TTC549 (cell line): Measurements from ENCODE around the gene CADM4.
"Not testable (repeated sequence)": the region's sequence is repeated elsewhere in the genome, so short reads cannot be mapped to it uniquely, and the experiment has no call there.

Experiments used
- FAIRE-seq: peaks from 2 replicates; lab custom pipeline; 2012; peaks lifted over from hg19 to GRCh38; lab: Jason Lieb, UNC

Gene CADM4

GRCh38 chr19:43606569-43607229 is 33.0 kb downstream of the CADM4 start:
- FAIRE-seq: no peak

GRCh38 chr19:43605875-43606568 is 33.6 kb downstream of the CADM4 start:
- no peak for FAIRE-seq

- FAIRE-seq: not testable (repeated sequence)
Observed at GRCh38 chr19:43600326-43600725, 39.3 kb downstream of the CADM4 start.

- FAIRE-seq: no peak
Observed at GRCh38 chr19:43599635-43600295, 39.9 kb downstream of the CADM4 start.

GRCh38 chr19:43598445-43599240 is 41.0 kb downstream of the CADM4 start:
- FAIRE-seq: no peak

GRCh38 chr19:43597876-43598275 is 41.8 kb downstream of the CADM4 start:
- no peak for FAIRE-seq

- no peak for FAIRE-seq
Observed at GRCh38 chr19:43596842-43597461, 42.7 kb downstream of the CADM4 start.

GRCh38 chr19:43595999-43596841 is 43.4 kb downstream of the CADM4 start, which contains the start of the genes IRGQ and ZNF576:
Gene IRGQ, minus strand, starts transcription at chr19:43596134. Its CDS starts 796 bp downstream, at chr19:43595338.
Gene ZNF576, plus strand, starts transcription at chr19:43596595. Its CDS starts 514 bp downstream, at chr19:43597109.
- FAIRE-seq: peak; percentile 95

- no peak for FAIRE-seq
Observed at GRCh38 chr19:43595605-43595998, 44.0 kb downstream of the CADM4 start.

- FAIRE-seq: no peak
Observed at GRCh38 chr19:43594710-43595604, 44.7 kb downstream of the CADM4 start.

- no peak for FAIRE-seq
Observed at GRCh38 chr19:43594081-43594697, 45.5 kb downstream of the CADM4 start.

- no peak for FAIRE-seq
Observed at GRCh38 chr19:43592800-43593350, 46.8 kb downstream of the CADM4 start.

GRCh38 chr19:43591904-43592772 is 47.5 kb downstream of the CADM4 start:
- FAIRE-seq: no peak

GRCh38 chr19:43589678-43590077 is 50.0 kb downstream of the CADM4 start:
- no peak for FAIRE-seq

- no peak for FAIRE-seq
Observed at GRCh38 chr19:43589277-43589676, 50.4 kb downstream of the CADM4 start.

GRCh38 chr19:43587029-43587428 is 52.6 kb downstream of the CADM4 start:
- FAIRE-seq: not testable (repeated sequence)

- no peak for FAIRE-seq
Observed at GRCh38 chr19:43586346-43586745, 53.3 kb downstream of the CADM4 start.

- no peak for FAIRE-seq
Observed at GRCh38 chr19:43584484-43584883, 55.2 kb downstream of the CADM4 start.
